HL-60 (cell line): Measurements from ENCODE around the gene AMH.
A peak's percentile ranks its signal among the peaks of the same experiment; 100 is the strongest.

ENCODE experiments used
- DNase-seq, 2 experiments: peaks; one replicate each; pipeline ENCODE4 v3.0.0-alpha.2; 2010 to 2020; ENCODE audit warnings: low read depth in 1 of 2, low spot score in 1 of 2
- H3K27ac ChIP-seq: fragments of 250-450 bp; sonication (Bioruptor Pico); replicated peaks from 2 replicates; pipeline ENCODE4 v1.5.1; 2020; ENCODE audit warnings: mild to moderate bottlenecking, moderate library complexity
- H3K27me3 ChIP-seq: fragments of 250-450 bp; sonication (Bioruptor Pico); 2 replicates; pipeline ENCODE4 v1.5.1; 2021; ENCODE audit warnings: mild to moderate bottlenecking, moderate library complexity; ENCODE audit not compliant: insufficient read depth, poor library complexity, severe bottlenecking
- H3K4me3 ChIP-seq: replicated peaks from 2 replicates; pipeline ENCODE4 v1.5.1; 2011; ENCODE audit warnings: mild to moderate bottlenecking, control low read depth, low read length; ENCODE audit not compliant: insufficient read depth
- GABPA ChIP-seq: IDR thresholded peaks from 2 replicates; pipeline ENCODE4 v1.6.1; 2012; ENCODE audit warnings: low read depth
- POLR2AphosphoS5 ChIP-seq: IDR thresholded peaks from 2 replicates; pipeline ENCODE4 v1.6.1; 2012; ENCODE audit warnings: low read depth
- SPI1 ChIP-seq: IDR thresholded peaks from 2 replicates; pipeline ENCODE4 v1.6.1; 2012; ENCODE audit warnings: low read depth, mild to moderate bottlenecking, borderline replicate concordance
- TF ChIP-seq, protein P1 (sequence below): IDR thresholded peaks from 2 replicates; pipeline ENCODE4 v1.6.1; 2012; ENCODE audit warnings: low read depth; ENCODE audit not compliant: insufficient replicate concordance
- TF ChIP-seq, protein P2 (sequence below): IDR thresholded peaks from one replicate; pipeline ENCODE4 v1.5.1; 2011; ENCODE audit warnings: low read length, control low read depth, inconsistent platforms; ENCODE audit not compliant: insufficient read depth

The AMH gene

DNA sequence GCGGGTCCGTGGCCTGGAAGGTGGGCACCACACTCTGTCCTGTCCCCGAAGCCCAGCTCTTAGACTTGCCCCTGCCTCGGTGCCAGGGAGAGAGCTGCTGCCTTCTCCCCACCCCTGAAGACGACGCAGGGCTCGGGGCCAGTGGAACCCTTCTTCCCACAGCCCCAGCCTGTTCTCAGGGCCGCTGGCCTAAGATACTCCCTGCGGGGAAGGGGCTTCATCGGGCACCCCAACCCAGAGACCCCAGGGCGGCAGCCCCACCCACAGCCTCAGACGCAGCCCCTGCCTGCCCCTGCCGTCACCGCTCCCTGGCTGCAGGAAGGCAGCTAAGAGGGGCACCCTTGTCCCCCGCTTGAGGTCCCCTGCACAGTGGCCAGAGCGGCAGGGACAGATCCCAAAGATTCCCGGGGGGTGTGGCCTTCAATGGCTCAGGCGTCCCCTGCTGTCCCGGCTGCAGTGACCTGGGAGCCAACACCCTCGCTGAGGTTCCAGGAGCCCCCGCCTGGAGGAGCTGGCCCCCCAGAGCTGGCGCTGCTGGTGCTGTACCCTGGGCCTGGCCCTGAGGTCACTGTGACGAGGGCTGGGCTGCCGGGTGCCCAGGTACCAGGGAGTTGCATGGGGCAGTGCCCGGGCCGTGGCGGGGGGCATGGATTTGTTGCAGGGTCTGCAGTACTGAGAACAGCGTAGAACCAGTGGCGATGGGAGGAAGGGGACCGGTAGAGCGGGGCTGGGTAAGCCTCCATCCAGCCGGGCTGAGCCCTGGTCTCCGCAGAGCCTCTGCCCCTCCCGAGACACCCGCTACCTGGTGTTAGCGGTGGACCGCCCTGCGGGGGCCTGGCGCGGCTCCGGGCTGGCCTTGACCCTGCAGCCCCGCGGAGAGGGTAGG lies 1.0 kb downstream of the AMH start:
- Histone ChIP-seq H3K27me3 (peaks cover 27% of the 10 kb centered on the region), H3K4me3 (no peak overlapping the region), H3K27ac (no peak overlapping the region)
- no peak for DNase-seq
- TF ChIP-seq SPI1 (no peak), POLR2AphosphoS5 (peak; percentile 37), GABPA (no peak)
- TF ChIP-seq, protein P1, sequence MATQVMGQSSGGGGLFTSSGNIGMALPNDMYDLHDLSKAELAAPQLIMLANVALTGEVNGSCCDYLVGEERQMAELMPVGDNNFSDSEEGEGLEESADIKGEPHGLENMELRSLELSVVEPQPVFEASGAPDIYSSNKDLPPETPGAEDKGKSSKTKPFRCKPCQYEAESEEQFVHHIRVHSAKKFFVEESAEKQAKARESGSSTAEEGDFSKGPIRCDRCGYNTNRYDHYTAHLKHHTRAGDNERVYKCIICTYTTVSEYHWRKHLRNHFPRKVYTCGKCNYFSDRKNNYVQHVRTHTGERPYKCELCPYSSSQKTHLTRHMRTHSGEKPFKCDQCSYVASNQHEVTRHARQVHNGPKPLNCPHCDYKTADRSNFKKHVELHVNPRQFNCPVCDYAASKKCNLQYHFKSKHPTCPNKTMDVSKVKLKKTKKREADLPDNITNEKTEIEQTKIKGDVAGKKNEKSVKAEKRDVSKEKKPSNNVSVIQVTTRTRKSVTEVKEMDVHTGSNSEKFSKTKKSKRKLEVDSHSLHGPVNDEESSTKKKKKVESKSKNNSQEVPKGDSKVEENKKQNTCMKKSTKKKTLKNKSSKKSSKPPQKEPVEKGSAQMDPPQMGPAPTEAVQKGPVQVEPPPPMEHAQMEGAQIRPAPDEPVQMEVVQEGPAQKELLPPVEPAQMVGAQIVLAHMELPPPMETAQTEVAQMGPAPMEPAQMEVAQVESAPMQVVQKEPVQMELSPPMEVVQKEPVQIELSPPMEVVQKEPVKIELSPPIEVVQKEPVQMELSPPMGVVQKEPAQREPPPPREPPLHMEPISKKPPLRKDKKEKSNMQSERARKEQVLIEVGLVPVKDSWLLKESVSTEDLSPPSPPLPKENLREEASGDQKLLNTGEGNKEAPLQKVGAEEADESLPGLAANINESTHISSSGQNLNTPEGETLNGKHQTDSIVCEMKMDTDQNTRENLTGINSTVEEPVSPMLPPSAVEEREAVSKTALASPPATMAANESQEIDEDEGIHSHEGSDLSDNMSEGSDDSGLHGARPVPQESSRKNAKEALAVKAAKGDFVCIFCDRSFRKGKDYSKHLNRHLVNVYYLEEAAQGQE = no peak

DNA sequence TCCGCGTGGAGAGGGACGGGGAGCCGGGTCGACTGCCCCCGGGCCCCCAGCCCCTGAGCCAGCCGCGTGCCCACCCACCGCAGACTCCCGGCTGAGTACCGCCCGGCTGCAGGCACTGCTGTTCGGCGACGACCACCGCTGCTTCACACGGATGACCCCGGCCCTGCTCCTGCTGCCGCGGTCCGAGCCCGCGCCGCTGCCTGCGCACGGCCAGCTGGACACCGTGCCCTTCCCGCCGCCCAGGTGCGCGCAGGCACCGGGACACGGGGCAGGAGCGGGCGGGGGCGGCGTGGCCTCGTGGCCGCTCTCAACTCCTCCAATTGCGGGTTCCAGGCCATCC lies 1.6 kb downstream of the AMH start:
- H3K4me3 ChIP-seq = no peak overlapping the region

DNA sequence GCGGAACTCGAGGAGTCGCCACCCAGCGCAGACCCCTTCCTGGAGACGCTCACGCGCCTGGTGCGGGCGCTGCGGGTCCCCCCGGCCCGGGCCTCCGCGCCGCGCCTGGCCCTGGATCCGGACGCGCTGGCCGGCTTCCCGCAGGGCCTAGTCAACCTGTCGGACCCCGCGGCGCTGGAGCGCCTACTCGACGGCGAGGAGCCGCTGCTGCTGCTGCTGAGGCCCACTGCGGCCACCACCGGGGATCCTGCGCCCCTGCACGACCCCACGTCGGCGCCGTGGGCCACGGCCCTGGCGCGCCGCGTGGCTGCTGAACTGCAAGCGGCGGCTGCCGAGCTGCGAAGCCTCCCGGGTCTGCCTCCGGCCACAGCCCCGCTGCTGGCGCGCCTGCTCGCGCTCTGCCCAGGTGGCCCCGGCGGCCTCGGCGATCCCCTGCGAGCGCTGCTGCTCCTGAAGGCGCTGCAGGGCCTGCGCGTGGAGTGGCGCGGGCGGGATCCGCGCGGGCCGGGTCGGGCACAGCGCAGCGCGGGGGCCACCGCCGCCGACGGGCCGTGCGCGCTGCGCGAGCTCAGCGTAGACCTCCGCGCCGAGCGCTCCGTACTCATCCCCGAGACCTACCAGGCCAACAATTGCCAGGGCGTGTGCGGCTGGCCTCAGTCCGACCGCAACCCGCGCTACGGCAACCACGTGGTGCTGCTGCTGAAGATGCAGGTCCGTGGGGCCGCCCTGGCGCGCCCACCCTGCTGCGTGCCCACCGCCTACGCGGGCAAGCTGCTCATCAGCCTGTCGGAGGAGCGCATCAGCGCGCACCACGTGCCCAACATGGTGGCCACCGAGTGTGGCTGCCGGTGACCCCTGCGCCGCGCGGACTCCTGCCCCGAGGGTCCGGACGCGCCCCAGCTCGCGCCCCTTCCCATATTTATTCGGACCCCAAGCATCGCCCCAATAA lies 2.3 kb downstream of the AMH start:
- Histone ChIP-seq H3K4me3 (no peak overlapping the region), H3K27ac (no peak overlapping the region), H3K27me3 (peaks cover 27% of the 10 kb centered on the region)
- no peak for DNase-seq
- TF ChIP-seq GABPA (no peak), POLR2AphosphoS5 (no peak), SPI1 (no peak)
- TF ChIP-seq, protein P1 = no peak
- TF ChIP-seq, protein P2, sequence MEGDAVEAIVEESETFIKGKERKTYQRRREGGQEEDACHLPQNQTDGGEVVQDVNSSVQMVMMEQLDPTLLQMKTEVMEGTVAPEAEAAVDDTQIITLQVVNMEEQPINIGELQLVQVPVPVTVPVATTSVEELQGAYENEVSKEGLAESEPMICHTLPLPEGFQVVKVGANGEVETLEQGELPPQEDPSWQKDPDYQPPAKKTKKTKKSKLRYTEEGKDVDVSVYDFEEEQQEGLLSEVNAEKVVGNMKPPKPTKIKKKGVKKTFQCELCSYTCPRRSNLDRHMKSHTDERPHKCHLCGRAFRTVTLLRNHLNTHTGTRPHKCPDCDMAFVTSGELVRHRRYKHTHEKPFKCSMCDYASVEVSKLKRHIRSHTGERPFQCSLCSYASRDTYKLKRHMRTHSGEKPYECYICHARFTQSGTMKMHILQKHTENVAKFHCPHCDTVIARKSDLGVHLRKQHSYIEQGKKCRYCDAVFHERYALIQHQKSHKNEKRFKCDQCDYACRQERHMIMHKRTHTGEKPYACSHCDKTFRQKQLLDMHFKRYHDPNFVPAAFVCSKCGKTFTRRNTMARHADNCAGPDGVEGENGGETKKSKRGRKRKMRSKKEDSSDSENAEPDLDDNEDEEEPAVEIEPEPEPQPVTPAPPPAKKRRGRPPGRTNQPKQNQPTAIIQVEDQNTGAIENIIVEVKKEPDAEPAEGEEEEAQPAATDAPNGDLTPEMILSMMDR = no peak

More for the DNA sequence above, 1.6 kb downstream of the AMH start:
- no peak for TF ChIP-seq POLR2AphosphoS5
- H3K27ac ChIP-seq = no peak overlapping the region
- no peak for DNase-seq
- peaks cover 27% of the 10 kb centered on the region for H3K27me3 ChIP-seq

DNA sequence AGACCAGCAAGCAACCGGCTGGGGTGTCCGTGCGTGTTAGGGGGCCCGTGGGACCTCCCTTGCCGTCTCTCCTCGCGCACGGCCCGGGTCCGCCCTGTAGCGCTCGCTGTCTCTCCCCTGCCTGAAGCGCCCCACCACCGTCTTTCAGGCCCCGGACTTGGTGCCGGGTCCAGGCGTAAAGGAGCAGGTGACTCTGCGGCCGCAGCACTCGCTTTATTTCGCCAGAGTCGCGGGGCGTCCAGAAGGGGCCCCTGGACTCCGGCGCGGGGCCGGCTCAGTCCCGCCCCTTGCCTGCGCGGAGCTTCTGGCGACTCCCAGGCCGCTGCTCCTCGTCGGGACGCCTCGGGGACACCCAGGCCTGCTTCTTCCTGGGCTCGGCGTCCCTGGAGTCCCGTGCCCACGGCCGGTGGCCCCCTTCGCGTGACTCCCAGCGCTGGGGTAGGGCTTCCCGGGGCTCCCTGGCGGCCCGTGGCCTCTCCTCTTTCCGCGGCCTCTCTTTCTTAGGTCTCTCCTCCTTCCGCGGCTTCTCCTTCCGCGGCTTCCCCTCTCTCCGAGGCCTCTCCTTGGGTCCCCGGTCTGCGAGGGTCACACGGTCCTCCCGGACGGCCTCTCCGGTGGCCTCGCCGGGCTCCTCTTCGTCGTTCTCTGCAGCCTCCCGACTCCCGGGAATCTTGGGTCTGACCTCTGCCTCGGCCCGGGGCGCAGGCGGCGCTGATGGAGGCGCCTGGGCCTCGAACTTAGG lies 3.1 kb downstream of the AMH start:
- DNase-seq = no peak
- Histone ChIP-seq H3K4me3 (no peak overlapping the region), H3K27me3 (peaks cover 27% of the 10 kb centered on the region)

More for the DNA sequence above, 3.1 kb downstream of the AMH start:
- TF ChIP-seq POLR2AphosphoS5 = no peak
- TF ChIP-seq, protein P1 = no peak
- no peak for TF ChIP-seq SPI1
- TF ChIP-seq, protein P2 = no peak
- no peak for TF ChIP-seq GABPA
- H3K27ac ChIP-seq = no peak overlapping the region
